GM18526 (cell line): ENCODE data around the gene RNASE7.

Source experiments
- POLR2A ChIP-seq: IDR thresholded peaks from 3 replicates; pipeline ENCODE4 v1.6.1; 2011; ENCODE audit not compliant: insufficient read length; ENCODE audit errors: extremely low read depth

RNASE7 gene

GRCh38 chr14:21041676-21042433 is at the start of gene RNASE7:
Gene RNASE7, plus strand, starts transcription at chr14:21042362. Its CDS starts 631 bp downstream, at chr14:21042993.
- TF ChIP-seq POLR2A: no peak

- TF ChIP-seq POLR2A: no peak
Observed at GRCh38 chr14:20996521-20996920, 45.6 kb upstream of the RNASE7 start.

GRCh38 chr14:20997115-20997514 is 45.0 kb upstream of the RNASE7 start:
- no peak for TF ChIP-seq POLR2A

- no peak for TF ChIP-seq POLR2A
Observed at GRCh38 chr14:20997564-20997963, 44.6 kb upstream of the RNASE7 start.

- TF ChIP-seq POLR2A: no peak
Observed at GRCh38 chr14:20998139-20998538, 44.0 kb upstream of the RNASE7 start.

- no peak for TF ChIP-seq POLR2A
Observed at GRCh38 chr14:20998674-20999366, 43.3 kb upstream of the RNASE7 start, which contains the start of gene SLC39A2. Gene SLC39A2, plus strand, starts transcription at chr14:20999293. Its CDS starts 154 bp downstream, at chr14:20999447.

GRCh38 chr14:20999591-20999990 is 42.6 kb upstream of the RNASE7 start:
- TF ChIP-seq POLR2A: no peak

- no peak for TF ChIP-seq POLR2A
Observed at GRCh38 chr14:21001218-21001617, 40.9 kb upstream of the RNASE7 start.

- TF ChIP-seq POLR2A: no peak
Observed at GRCh38 chr14:21003788-21004346, 38.3 kb upstream of the RNASE7 start.

GRCh38 chr14:21011136-21011535 is 31.0 kb upstream of the RNASE7 start:
- TF ChIP-seq POLR2A: no peak

- no peak for TF ChIP-seq POLR2A
Observed at GRCh38 chr14:21014761-21015190, 27.4 kb upstream of the RNASE7 start.

GRCh38 chr14:21015312-21015711 is 26.9 kb upstream of the RNASE7 start:
- no peak for TF ChIP-seq POLR2A

GRCh38 chr14:21016413-21017190 is 25.6 kb upstream of the RNASE7 start:
- TF ChIP-seq POLR2A: no peak

GRCh38 chr14:21017528-21018245 is 24.5 kb upstream of the RNASE7 start:
- no peak for TF ChIP-seq POLR2A

- TF ChIP-seq POLR2A: no peak
Observed at GRCh38 chr14:21018286-21018685, 23.9 kb upstream of the RNASE7 start.
